GM18508 (cell line): ENCODE data around the gene DBN1.

ENCODE experiments used
- ATAC-seq: cut with Tn5 transposase; IDR thresholded peaks from one replicate; pipeline ENCODE4 v1.9.1; 2021; ENCODE audit warnings: moderate number of reproducible peaks; ENCODE audit not compliant: insufficient read depth, unreplicated experiment

The DBN1 gene

DNA sequence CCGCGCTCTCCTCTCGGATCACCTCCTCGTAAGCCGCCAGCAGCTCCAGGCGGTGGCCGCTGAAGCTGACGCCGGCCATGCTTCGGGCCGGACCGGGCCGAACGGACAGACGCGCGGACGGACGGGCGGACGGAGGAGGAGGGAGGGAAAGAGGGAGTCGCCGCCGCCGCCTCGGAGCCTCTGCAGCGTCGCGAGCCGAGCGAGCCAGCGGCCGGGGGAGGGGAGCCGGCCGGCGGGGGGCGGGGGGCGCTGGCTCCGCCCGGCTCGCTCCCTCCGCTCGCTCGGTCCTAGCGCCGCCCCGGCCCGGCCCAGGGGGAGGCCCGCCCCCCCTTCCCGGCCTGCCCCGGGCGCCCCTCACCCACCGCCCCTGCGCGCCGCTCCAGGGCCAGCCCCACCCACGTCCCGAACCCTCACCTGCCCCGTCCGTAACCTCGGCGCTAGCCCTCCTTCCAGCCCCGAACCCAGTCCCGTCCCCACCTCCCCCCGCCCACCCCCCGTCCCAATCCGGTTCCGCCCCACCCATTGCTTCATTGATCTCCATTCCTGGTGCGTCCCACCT, at the start of gene DBN1:
Gene DBN1, minus strand, starts transcription at position 192 of the 559 bp plus-strand sequence. Its CDS starts 113 bp downstream, at position 79.
- no peak for ATAC-seq

DNA sequence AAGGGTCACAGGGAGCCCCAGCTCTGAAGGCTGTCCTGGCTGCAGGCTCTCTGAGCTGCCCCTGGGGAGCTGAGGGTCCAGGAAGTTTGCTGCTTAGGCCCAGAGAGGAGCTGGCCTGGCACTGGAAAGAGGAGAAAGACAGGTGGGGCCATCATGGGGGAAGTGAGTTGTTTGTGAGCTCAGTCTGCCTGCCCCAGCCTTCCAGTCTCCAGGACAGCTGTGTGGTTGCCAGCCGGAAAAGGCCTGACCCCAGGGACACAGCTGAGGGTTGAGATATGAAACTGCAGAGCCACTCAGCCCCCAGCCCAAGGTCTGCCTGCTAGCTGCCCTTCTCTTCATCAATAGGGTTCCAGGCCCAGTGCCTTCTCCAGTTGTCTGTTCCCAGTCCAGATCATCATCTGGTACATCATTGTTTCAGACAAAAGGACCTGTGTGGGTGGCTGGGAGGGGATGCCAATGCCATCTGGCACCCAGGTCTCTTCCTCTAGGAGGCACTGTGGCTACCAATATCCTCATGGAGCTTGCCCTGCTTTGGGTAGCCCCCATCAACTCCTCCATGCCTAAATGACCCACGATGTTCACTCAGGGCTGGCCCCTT, 47.6 kb upstream of the DBN1 start:
- ATAC-seq = no peak

DNA sequence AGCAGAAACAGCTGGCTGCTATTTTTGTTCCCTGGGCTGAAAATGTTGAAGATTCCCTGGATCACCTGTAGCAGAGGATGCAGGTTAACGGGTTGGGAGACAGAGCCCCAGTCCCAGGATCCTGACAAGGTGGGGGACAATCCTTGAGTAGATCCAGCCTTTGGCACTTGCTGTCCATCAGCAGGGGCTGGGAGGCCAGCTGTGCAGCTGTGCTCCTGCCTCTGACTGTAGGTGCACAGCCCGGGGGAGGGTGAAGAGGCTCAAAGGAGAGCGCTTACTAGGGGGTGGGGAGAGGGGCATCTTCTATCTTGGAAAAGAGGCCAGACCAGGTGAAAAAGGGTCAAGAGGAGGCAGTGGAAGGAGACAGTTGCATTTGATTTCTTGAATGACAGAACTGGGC, 46.8 kb upstream of the DBN1 start:
- ATAC-seq = no peak

DNA sequence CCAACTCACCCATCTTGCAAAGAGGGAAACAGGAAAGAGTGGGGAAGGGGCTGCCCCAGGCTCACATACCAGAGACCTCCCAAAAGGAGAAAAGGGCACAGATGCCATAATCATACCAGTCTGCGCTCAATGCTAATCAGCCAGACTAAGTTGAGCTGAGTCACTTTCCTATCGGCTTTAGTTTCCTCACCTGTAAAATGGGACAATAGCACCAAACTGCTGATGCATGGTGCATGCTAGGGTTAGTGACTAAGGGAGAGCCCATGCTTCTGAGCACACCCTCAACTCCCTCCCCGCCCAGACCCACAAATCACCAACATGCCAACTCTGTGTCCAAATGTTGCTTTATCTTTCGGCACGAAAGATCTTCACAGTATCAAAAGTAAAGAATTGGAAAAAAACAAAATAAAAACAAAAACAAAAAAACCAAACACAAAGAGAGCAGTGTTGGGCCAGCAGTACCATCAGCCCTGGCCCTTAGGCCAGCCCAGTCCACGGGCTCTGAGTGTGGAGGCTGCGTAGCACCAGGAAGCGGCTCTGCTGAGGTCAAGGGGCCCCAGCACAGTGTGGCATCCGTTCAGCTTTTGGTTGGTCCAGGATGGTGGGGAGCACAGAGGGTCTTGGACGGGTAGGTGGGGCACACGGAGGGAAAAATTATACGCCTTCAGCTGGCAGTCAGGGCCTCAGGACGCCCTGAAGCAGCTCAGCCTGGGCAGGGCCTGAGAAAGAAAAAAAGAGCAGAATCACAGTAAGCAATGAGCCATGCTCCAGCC, 46.2 kb upstream of the DBN1 start:
- no peak for ATAC-seq

DNA sequence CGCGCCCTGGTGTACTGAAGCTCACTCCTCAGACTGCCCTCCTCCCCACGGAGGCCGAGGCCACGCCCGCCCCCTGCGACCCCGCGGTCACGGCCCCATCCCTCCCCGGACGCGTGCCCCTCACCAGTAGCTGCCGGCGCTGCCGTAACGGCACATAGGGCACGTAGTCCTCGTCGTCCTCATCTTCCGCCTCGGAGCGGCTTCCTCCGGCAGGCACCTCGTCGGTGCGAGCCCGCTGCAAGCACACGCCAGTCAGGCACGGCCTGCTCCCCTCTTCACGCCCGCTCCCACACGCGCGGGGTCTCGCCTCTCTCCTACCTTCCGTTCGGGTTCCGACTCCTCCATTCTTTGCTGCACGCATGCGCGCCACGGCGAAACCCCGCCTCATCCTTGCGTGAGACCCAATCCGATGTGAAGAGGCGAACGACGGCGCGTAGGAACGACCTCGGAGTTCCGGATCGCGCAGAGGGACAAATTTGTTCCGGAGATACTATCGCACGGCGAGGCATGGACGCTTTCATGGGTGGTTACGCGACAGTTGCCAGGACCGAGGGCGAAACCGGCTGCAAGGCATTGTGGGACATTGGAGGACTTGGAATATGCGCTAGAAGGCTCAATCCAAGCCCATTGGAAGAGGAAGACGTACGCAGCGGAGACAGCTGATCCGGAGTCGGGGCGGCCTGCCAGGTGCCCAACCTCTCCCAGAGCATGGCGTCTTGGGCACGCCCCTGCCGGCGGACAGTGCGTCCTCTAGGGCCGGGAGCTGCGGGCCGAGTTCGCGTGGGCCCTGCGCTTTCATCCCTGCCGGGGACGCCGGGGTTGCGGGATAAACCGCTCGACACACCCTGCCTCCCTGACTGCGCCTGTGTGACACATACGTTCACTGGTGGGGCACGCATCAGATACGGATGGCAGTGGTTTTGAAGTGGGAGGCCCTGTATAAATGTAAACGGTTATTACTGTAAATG, 43.5 kb upstream of the DBN1 start, which contains the start of gene DDX41:
Gene DDX41, minus strand, starts transcription at position 361 of the 968 bp plus-strand sequence. Its CDS starts 16 bp downstream, at position 345.
- peak; percentile 66 for ATAC-seq

DNA sequence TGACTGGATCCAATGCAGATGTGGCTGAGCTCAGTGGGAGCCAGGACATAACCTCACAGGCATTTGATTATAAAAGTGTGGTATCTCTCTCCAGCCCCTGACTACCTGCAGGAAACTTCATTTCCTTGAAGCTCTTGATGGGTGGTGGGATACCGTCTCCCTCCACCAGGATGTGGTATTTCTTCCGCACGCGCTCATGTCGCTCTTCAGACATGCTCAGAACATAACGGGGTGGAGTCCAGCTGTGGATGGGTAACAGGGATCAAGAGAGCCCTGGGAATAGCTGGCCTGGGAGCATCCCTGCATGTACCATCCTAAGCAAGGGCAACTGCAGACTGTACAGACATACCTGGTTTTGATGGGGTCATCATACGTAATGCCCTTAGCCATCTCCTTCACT, 42.1 kb upstream of the DBN1 start:
- ATAC-seq = no peak

DNA sequence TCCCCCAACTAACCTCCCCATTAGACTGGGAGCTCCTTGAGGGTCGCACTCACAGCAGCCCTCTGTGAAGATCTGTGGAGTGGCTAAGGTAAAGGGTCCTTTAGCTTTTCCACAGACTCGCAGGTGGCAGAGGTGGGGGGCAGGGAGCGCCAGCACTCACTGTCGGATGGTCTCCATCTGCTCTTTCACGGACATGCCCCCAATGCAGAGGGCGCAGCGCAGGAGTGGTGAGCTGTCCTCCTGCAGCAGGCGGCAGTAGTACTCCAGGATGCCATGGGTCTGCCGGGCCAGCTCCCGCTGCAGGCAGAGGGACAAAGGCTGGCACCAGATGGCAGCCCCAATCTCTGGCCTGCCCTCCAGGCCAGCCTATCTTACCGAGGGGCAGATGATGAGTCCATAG, 41.1 kb upstream of the DBN1 start:
- no peak for ATAC-seq

DNA sequence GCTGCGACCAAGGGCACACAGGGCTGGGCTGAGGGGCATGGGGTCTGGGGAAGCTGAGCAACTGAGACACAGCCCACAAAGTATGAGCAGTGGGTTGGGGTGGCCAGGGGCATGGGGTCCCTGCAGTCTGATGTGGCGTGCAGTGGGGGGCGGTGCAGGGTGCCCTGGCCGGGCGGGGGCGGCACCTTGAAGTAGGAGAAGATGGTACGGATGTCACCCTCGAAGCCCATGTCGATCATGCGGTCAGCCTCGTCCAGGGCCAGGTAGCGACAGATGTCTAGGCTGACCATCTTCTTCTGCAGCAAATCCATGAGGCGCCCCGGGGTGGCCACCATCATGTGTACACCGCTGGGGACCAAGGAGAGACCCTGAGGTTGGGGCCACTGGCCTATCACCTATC, 40.1 kb upstream of the DBN1 start:
- ATAC-seq = no peak

DNA sequence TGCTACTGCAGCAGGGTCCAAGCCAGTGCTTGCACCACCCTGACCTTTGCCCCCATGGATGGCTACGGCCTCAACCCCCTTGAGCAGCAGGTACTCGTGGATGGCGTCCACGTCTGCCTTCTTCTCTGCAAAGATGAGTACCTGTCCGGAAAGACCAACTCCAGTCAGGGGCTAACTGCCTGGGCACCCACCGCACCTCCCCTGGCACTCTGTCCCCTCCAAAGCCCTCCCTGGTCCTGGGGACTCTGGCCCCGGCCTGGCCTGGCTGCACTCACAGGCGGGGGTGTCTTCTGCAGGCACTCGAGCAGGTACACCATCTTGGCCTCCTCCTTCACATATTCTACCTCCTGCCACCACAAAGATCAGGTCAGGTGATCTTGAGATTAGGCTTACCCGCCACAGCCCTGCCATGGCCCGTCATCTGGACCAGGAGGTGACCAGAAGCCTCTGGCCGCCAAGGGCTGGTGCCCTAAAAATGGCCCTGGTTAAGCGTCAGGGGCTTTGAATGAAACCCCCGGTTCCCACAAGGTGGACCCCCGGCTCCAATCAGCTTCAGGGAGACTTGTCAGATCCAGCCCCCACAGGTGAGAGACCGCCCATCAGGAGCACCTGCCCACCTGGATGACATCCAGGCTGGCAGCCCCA, 39.4 kb upstream of the DBN1 start:
- no peak for ATAC-seq

DNA sequence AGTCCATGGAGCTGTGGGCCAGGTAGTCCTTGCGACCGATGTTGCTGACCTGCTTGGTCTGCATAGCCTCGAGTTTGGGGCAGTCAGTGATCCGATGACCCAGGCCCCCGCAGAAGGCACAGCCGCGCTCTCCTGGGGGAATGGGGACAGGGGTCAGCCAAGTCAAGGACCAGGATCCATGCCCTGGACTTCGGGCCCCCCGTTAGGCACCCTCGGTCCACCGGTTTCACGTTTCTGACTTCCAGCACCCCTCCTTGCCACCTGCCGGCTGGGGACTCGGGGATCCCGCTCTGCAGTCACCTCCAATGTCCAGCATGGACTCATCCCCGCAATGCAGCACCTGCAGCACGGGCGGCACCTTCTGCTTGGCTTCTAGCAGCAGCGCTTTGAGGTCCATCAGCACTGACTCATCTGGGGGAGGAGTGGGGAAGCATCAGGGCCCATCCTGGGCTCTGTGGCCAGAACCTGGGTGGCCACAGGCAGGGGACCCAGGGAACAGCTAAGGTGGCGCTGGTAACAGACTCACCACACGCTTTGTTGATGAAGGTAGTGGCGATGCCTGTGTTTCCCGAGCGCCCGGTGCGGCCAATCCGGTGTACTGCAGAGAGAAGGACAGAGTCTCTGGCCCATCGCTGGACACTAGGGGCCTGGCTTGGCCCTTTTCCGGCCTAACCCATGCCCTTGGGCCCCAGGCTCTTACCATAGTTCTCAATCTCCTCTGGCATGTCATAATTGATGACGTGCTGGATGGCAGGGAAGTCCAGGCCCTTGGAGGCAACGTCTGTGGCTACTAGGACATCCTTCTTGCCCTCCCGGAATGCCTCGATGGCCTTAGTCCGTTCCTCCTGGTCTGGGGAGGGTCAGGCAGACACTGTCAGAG, 38.6 kb upstream of the DBN1 start:
- no peak for ATAC-seq

DNA sequence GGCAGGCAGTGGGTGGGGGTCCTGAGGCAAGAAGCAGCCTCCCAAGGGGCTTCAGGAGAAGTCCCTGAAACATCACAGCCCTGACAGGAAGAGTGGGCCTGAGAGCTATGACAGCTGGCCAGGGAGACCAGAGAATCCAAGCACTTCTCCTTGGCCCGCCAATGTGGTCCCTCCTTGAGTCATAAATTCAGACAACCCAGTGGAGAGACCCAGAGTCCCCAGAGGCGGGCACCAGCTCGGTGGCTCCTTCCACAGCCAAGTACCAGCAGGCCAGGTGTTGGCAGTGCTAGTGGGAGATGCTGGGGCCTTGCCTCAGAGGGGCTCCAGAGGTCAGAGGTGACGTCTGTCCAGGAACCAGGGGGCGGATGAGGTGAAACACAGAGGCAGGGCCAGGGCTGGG, 37.7 kb upstream of the DBN1 start:
- ATAC-seq = no peak

DNA sequence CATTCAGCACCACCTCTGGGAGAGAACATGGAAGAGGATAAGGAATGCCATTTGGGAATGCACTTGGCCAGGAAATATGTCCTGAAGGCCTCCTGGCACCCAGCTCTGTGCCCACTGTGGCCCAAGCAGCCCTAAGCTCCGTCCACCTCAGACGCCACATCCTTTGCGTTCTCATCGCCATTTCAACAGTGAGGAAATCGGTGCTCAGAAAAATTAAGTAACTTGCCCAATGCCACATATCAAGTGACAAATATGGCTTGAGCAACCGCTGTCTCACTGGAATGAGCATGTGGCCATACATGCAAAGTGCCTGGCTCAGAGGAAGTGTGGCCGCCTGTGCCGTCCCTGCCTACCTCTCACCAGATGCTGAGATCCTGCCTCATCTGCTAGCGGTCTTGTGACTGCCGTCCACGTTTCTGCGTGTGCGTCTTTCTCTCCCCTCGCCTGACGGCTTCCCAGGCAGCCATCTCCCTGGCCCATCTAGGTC, 37.2 kb upstream of the DBN1 start:
- no peak for ATAC-seq

DNA sequence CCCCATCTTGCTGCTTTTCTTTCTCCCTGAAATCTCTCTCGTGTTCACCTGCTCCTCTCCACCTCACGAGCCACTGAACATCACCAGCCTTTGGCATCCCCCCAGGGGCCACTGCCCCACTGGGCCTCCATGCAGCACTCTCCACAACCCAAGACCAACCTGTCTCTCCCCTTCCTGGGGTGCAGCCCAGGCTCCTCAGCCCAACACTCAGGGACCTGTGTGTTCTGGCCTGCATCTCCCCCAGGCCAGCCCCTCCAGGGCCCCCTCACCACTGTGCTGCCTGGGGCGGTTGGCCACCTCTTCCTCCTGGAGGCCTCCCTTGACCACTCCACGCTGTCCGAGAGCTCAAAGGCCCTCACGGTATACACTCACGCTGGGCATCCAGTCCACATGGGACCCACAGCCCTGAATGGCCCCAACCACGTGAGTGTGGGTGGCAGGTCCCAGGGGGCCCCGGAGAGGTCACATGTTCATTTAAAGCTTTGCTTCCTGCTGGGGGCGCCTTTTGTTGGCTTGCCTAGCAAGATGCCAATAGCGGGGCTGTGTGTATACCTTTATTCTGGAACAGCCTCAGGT, 36.6 kb upstream of the DBN1 start:
- no peak for ATAC-seq

DNA sequence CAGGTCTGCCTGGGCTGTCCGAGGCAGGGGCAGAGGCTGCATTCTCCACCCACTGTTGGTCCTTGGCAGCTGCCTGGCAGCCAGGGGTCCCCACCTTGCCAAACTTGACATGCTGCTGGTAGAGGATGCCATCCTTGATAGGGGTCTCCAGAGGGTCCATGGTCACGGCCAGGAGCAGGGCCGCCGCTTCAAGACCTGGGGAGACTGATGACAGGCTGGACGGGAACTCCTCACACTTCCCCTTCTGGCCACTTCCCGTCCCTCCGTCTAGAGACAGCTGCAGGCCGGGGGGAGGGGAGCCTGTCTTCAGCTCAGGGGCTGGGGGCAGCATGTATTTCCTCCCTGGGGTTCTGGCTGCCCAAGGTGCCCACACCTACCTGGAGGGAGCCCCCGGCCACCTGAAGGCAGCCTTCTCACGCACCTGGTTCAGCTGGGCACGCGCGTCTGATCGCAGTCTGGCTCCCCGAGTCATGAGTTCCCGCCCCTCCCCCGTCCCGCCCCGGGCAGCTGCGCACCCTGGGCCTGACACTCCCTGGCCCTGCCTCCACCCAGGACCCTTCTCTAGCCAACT, 36.0 kb upstream of the DBN1 start, which contains the start of gene DOK3:
Gene DOK3, minus strand, starts transcription at position 446 of the 571 bp plus-strand sequence. Its CDS starts 286 bp downstream, at position 160.
- ATAC-seq = no peak

DNA sequence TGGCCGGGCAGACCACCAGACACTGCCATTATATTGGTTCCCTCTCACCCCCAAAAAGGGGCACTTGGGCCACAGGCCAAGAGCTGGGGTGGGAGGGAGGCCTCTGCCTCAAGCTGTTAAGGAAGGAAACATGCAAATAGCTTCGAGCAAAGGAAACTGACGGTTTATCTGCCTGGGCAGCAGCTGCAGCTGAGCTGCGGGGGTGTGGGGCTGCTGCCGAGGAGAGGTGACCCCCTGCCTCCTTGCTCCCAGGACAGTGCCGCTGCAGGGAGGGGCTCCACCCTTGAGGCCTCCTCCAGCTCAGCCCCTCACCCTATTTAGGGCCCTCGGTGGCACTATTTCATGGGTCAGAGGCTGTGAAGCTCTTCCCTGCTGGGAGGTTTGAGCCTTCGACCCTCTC, 35.4 kb upstream of the DBN1 start:
- ATAC-seq = no peak

DNA sequence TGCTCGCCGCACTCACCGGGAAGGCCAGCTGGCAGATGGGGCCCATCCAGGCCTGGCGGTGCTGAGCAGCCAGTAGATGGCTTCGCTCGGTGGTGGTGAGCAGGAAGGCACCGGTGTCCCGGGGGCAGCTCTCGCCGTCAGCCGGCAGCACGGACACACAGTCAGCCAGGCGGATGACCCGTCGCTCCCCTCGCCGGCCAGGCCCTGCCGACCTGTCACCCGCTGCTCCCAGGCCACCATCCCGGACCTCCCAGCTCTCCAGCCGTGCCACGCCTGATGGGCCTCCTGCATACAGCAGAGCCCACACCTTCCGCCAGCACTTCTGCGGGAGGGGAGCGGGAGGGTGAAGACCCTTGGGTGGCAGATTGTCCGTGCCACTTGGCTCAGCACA, 34.8 kb upstream of the DBN1 start:
- ATAC-seq = no peak

DNA sequence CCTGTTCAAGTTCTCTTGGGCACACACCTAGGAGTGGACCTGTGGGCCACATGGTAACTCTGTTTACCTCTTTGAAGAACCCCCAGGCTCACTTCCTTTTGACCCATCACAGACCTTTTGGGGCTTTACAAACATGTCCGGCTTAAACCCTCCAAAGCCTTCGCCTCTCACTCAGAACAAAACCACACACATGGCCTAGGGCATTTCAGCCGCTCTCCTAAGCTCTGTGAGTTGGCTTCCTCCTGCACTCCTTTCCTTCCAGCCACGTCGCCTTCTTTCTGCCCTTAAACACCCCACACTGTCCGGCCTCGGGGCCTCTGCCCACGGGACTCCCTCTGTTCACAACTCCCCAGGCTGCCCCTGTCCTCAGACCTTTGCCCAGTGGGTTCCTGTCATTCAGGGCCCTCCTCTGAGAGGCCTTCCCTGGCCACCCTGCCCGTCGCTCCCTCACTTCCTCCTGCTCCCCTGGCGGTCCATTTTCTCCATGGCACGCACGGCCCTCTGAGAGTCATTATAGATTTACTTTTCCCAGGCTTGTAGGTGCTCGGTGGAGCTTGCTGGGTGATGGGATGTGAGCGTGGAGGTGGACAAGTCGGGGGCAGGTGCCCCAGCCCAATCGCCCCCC, 34.3 kb upstream of the DBN1 start:
- no peak for ATAC-seq

DNA sequence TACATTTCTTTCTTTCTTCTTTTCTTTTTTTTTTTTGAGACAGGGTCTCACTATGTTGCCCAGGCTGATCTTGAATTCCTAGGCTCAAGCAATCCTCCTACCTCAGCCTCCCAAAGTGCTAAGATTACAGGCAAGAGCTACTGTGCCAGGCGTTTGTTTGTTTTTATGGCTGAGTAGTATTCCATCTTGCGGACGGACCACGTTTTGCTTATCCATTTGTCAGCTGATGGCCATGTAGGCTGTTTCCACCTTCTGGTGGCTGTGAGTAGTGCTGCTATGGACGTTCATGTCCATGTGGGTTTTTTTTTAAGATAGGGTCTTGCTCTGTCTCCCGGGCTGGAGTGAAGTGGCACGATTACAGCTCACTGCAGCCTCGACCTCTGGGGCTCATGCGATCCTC, 33.7 kb upstream of the DBN1 start:
- ATAC-seq = no peak
